Endothelial cell (in vitro differentiated cells): ENCODE data around the gene PCSK6. TPM values are rescaled to one million over a fixed set of nuclear protein-coding genes. Genes with fewer than 3 reads are reported as not detected.

ENCODE experiments used
- DNase-seq: peaks from one replicate; pipeline ENCODE4 v3.0.0; 2021; ENCODE audit warnings: low spot score
- H3K27ac Mint-ChIP-seq: one replicate; pipeline ENCODE4 v1.8.0; 2021; ENCODE audit warnings: mixed read lengths, inconsistent platforms; ENCODE audit not compliant: unreplicated experiment
- H3K27me3 Mint-ChIP-seq: one replicate; pipeline ENCODE4 v1.8.0; 2021; ENCODE audit warnings: mild to moderate bottlenecking, moderate library complexity, mixed read lengths, inconsistent platforms; ENCODE audit not compliant: unreplicated experiment
- H3K36me3 Mint-ChIP-seq: one replicate; pipeline ENCODE4 v1.8.0; 2021; ENCODE audit warnings: mild to moderate bottlenecking, low read depth, mixed read lengths, inconsistent platforms; ENCODE audit not compliant: unreplicated experiment
- H3K4me1 Mint-ChIP-seq: one replicate; pipeline ENCODE4 v1.8.0; 2021; ENCODE audit warnings: mild to moderate bottlenecking, mixed read lengths, inconsistent platforms; ENCODE audit not compliant: unreplicated experiment
- H3K4me3 Mint-ChIP-seq: one replicate; pipeline ENCODE4 v1.8.0; 2021; ENCODE audit warnings: mild to moderate bottlenecking, mixed read lengths, inconsistent platforms; ENCODE audit not compliant: unreplicated experiment
- H3K9me3 Mint-ChIP-seq: one replicate; pipeline ENCODE4 v1.8.0; 2021; ENCODE audit warnings: mixed read lengths, inconsistent platforms; ENCODE audit not compliant: unreplicated experiment
- total RNA-seq: library from RNA; stranded (reverse); fragmentation: NEBNext Ultra II Directional; extraction: Animal tissue kit (Norgen Biotek cat#: 25700); gene quantifications from one replicate; pipeline ENCODE4 v1.2.1, GENCODE V29; 2021; ENCODE audit not compliant: unreplicated experiment
- TF ChIP-seq, protein P1 (sequence below): fragments of 200-600 bp; sonication (generic); IDR thresholded peaks from one replicate; pipeline ENCODE4 v1.5.0; 2021; ENCODE audit warnings: antibody characterized with exemption; ENCODE audit not compliant: unreplicated experiment

Gene PCSK6
- total RNA-seq, 1 donor from 2014 or later: 0.13 TPM

DNA sequence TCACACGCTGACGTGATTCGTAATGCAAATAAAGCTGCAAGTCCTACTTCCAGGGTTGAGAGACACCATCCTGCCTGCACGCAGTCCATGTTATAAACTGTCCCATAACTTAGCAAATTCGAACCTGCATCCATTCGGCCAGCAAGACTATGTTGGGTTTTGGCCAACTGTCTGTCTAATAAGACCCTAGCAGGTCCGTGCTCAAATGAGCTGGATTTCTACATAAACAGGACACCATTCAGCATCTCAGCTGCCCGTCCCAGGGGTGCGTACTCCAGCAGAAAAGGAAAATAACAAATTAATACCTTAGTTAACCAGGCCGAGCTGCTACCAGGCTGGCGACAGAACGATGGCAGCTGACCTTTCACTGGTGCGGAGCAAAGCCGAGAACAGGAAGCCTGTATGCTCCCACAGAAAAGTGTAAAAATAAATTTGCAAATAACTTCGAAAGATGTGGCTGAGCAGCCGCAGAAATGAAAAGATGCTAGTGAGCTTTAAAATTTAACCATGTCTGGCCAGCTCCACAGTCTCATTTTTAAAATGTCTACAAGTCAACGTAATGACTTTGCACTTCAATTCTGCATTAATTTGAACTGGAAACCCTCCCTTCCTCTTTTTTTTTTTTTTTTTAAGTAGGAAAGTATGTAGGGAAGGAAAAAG, 97.4 kb downstream of the PCSK6 start:
- Mint-ChIP-seq H3K4me3 (no peak overlapping the region), H3K36me3 (no peaks in the 10 kb centered on the region), H3K27me3 (peaks cover 14% of the 10 kb centered on the region), H3K9me3 (no peaks in the 10 kb centered on the region), H3K4me1 (no peaks in the 10 kb centered on the region), H3K27ac (no peak overlapping the region)
- DNase-seq: no peak
- TF ChIP-seq, protein P1, sequence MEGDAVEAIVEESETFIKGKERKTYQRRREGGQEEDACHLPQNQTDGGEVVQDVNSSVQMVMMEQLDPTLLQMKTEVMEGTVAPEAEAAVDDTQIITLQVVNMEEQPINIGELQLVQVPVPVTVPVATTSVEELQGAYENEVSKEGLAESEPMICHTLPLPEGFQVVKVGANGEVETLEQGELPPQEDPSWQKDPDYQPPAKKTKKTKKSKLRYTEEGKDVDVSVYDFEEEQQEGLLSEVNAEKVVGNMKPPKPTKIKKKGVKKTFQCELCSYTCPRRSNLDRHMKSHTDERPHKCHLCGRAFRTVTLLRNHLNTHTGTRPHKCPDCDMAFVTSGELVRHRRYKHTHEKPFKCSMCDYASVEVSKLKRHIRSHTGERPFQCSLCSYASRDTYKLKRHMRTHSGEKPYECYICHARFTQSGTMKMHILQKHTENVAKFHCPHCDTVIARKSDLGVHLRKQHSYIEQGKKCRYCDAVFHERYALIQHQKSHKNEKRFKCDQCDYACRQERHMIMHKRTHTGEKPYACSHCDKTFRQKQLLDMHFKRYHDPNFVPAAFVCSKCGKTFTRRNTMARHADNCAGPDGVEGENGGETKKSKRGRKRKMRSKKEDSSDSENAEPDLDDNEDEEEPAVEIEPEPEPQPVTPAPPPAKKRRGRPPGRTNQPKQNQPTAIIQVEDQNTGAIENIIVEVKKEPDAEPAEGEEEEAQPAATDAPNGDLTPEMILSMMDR: no peak

DNA sequence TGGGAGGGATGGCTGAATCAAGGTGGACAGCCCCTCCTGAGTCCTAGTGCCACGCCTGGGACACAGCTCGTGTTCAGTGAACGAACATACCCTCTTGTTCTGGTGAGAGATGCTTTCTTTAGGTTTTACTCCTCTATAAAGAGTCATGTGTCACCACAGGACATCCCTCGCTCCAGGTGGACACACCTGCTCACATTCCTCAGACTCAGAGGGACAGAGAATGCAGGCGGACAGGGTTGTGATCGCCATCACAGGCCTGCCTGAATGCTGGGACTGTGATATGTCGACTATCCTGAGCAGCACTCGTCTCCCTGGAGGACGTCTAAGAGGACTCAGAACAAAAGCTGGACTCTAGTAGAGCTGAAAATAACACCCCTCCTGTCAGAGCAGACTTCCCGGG, 98.1 kb downstream of the PCSK6 start:
- DNase-seq: no peak
- no peak overlapping the region for H3K27ac Mint-ChIP-seq
- H3K9me3 Mint-ChIP-seq: no peaks in the 10 kb centered on the region
- no peaks in the 10 kb centered on the region for H3K36me3 Mint-ChIP-seq
- TF ChIP-seq, protein P1: no peak
- H3K27me3 Mint-ChIP-seq: peaks cover 17% of the 10 kb centered on the region
- no peak overlapping the region for H3K4me3 Mint-ChIP-seq
- no peaks in the 10 kb centered on the region for H3K4me1 Mint-ChIP-seq

DNA sequence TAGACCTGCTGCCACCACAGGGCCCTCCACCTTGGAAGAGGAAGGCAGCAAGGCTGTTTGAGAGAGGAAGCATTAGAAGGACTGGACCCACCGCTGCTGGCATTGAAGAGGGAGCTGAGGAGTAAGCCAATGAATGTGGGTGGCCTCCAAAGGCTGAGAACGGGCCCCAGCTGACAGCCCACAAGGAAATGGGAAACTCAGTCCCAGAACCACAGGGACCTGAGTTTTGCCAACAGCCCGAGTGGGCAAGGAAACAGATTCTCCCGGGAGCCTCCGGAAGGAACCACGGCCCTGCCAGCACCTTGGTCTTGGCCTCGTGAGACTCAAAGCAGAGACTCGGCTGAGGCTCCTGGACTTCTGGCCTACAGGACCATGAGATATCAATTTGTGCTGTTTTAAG, 99.0 kb downstream of the PCSK6 start:
- no peak for DNase-seq
- Mint-ChIP-seq H3K36me3 (no peaks in the 10 kb centered on the region), H3K27me3 (peaks cover 19% of the 10 kb centered on the region), H3K27ac (no peak overlapping the region), H3K4me1 (no peaks in the 10 kb centered on the region), H3K4me3 (no peak overlapping the region), H3K9me3 (no peaks in the 10 kb centered on the region)
- TF ChIP-seq, protein P1: no peak

DNA sequence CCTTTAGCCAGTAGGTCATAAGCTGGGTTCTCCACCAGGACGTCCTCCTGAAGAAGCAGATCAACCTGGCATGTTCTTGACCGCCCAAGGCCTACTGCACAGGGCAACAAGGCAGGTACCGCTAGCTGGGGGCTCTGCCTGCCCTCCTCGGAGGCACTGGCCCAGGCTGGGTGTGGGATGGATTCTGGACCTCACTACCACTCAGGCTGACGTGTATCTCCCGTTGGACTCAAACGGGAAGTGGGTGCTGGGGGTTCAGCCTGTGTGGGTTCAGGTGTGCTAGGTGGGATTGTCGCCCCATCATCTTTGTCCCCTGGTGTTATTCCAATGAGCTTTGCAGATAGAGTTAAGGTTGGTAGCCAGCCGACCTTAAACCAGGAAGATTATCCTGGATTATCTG, 99.4 kb downstream of the PCSK6 start:
- no peaks in the 10 kb centered on the region for H3K9me3 Mint-ChIP-seq
- H3K4me3 Mint-ChIP-seq: no peak overlapping the region
- H3K27me3 Mint-ChIP-seq: peaks cover 19% of the 10 kb centered on the region
- no peaks in the 10 kb centered on the region for H3K36me3 Mint-ChIP-seq
- H3K4me1 Mint-ChIP-seq: no peaks in the 10 kb centered on the region
- no peak for DNase-seq
- TF ChIP-seq, protein P1: no peak
- no peak overlapping the region for H3K27ac Mint-ChIP-seq

DNA sequence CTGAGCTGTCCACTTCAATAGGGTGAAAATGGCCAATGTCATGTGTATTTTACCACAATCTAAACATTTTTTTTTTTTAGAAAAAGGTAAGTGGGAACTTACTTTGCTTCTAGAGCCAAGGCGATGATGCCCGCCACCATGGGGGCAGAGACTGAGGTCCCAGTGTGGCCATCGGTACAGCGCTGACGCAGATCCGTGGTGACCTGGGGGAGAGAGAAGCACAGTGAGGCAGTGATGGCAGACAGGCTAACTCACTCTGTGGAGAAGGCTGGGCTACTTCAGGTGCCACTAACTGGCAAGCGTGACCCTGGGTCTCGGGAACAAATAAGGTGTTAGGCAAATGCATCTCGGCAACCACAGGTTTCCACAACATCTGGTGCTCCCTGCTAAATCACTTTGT, 100.1 kb downstream of the PCSK6 start:
- no peaks in the 10 kb centered on the region for H3K9me3 Mint-ChIP-seq
- TF ChIP-seq, protein P1: no peak
- H3K4me3 Mint-ChIP-seq: no peak overlapping the region
- peaks cover 19% of the 10 kb centered on the region for H3K27me3 Mint-ChIP-seq
- no peaks in the 10 kb centered on the region for H3K4me1 Mint-ChIP-seq
- DNase-seq: no peak
- no peaks in the 10 kb centered on the region for H3K36me3 Mint-ChIP-seq
- no peak overlapping the region for H3K27ac Mint-ChIP-seq
